GM18519 (cell line): ENCODE results near the gene UBP1.
"Not testable (repeated sequence)": the region's sequence is repeated elsewhere in the genome, so short reads cannot be mapped to it uniquely, and the experiment has no call there.

Experiments used
- ATAC-seq: cut with Tn5 transposase; IDR thresholded peaks from one replicate; pipeline ENCODE4 v1.9.1; 2021; ENCODE audit warnings: mild to moderate bottlenecking, moderate library complexity; ENCODE audit not compliant: unreplicated experiment, low FRiP score

The UBP1 gene, protein sequence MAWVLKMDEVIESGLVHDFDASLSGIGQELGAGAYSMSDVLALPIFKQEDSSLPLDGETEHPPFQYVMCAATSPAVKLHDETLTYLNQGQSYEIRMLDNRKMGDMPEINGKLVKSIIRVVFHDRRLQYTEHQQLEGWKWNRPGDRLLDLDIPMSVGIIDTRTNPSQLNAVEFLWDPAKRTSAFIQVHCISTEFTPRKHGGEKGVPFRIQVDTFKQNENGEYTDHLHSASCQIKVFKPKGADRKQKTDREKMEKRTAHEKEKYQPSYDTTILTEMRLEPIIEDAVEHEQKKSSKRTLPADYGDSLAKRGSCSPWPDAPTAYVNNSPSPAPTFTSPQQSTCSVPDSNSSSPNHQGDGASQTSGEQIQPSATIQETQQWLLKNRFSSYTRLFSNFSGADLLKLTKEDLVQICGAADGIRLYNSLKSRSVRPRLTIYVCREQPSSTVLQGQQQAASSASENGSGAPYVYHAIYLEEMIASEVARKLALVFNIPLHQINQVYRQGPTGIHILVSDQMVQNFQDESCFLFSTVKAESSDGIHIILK

GRCh38 chr3:33440328-33441224 is at the start of gene UBP1:
Gene UBP1, minus strand, starts transcription at chr3:33440405. Its CDS starts 557 bp downstream, at chr3:33439848.
- ATAC-seq = peak; percentile 84

DNA sequence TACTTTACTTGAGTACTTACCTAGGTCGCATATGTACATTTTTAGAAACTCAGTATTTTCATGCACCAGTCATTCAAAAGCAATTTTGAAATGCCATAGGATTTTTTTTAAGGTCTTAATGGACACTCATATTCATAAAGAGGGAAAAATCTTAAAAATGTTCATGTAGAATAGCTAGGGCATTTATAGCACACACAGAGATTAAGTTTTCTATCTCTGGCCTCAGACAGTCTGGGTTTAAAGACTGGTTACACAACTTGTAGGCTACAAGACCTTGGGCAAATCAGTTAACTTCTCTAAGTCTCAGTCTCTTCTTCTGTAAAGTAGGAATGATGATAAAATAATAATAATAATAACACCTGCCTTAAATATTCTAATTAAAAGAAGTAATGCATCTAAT is 48.5 kb upstream of the UBP1 start:
- no peak for ATAC-seq

GRCh38 chr3:33488246-33488645 is 48.0 kb upstream of the UBP1 start:
- ATAC-seq = no peak

DNA sequence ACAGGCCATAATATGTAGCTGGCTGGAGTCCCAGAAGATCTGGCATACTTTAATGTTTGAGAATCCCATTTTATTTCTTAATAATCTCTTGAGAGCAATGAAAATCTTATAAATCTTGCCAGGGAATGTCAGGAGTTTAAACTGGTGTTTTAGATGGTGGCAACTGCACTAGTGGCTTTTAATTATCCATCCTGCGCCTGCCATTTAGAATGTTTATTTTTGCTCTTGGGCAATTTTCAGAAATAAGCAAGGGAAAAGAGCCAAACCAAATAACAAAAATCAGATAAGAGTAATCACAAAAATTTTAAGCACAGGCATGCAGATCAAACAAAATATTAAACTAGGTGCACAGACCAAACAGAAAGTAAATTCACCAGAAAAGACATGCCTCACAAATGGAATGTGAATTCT is 41.9 kb upstream of the UBP1 start:
- ATAC-seq = no peak

- no peak for ATAC-seq
Observed at GRCh38 chr3:33474896-33475295, 34.7 kb upstream of the UBP1 start.

- ATAC-seq = no peak
Observed at GRCh38 chr3:33473813-33474212, 33.6 kb upstream of the UBP1 start.

- no peak for ATAC-seq
Observed at GRCh38 chr3:33467786-33468185, 27.6 kb upstream of the UBP1 start.

DNA sequence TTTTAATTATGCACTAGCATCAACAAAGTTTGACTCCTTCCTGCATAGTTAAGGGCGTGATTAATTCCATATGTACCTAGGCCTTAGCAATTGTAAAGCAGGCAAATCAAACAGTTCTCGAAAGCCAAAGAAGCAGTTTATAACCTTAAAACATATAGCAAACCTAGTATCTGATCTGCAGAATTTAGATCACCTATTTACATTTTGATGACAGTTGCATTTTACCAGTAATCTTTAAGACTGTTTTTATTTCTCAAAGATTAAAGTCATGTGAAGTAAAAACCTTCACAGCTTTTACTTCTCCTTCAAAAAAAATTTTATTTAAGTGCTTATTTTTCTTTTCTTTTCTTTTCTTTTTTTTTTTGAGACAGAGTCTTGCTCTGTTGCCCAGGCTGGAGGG is 20.9 kb upstream of the UBP1 start:
- ATAC-seq = no peak

DNA sequence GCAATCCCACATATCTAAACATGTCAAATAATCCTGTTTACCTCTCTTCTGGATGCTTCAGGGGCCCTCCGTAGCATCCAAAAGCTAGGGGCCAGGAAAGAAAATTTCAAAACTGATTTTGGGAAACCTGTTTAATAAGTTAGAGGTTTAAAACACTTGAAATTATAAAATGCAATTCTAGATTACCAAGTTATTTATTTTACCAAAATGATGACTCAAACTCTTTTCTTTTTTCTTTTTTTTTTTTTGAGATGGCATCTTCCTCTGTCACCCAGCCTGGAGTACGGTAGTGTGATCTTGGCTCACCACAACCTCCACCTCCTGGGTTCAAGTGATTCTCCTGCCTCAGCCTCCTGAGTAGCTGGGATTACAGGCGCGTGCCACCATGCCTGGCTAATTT is 19.4 kb upstream of the UBP1 start:
- not testable (repeated sequence) for ATAC-seq

DNA sequence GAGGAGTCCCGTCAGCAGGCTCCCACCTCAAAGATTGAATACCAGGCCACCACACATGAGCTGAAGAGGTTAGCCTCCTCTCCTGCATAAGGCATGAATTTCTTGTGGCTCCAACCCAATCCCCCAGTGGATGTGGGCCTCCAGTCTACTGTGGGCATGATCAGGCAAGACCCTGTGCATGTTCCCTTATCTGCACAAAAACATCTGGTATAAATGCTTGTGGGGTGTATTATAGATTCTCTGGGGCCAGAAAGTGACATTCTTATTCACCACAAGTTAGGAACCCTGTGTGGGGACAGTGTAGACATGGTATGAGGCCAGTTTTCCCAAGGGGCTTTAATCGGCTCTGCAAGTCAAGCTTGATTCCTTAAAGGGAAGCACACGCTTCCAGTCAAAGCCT is 18.2 kb upstream of the UBP1 start:
- ATAC-seq = no peak

GRCh38 chr3:33456756-33457155 is 16.6 kb upstream of the UBP1 start:
- ATAC-seq = no peak

- no peak for ATAC-seq
Observed at GRCh38 chr3:33453331-33453761, 13.1 kb upstream of the UBP1 start.

DNA sequence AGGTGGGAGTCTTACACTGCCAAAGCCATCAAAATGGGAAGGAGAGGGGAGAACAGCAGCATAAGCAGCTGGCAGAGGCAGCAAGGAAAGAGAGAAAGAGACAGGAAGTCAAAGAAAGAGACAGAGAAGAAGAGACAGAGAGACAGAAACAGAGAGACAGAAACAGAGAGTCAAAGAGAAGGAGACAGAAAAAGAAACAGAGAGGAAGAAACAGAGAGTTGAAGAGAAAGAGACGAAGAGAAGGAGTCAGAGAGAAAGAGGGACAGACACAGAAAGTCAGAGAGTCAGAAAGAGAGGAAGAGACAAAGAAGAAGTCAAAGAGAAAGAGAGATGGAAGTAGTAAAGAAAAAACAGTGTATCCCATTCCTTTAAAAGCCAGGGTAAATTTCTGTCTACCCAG is 11.8 kb upstream of the UBP1 start:
- not testable (repeated sequence) for ATAC-seq

DNA sequence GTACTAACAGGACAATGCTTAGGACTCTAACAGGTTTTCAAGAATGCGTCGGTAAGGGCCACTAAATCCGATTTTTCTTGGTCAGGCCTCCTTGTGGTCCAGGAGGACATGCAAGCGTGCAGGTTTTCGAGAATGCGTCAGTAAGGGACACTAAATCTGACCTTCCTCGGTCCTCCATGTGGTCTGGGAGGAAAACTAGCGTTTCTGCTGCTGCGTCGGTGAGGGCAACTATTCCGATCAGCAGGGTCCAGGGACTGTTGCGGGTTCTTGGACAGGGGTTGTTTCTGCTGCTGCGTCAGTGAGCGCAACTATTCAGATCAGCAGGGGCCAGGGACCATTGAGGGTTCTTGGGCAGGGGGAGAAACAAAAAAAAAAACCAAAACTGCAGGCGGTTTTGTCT is 7.8 kb upstream of the UBP1 start:
- no peak for ATAC-seq

DNA sequence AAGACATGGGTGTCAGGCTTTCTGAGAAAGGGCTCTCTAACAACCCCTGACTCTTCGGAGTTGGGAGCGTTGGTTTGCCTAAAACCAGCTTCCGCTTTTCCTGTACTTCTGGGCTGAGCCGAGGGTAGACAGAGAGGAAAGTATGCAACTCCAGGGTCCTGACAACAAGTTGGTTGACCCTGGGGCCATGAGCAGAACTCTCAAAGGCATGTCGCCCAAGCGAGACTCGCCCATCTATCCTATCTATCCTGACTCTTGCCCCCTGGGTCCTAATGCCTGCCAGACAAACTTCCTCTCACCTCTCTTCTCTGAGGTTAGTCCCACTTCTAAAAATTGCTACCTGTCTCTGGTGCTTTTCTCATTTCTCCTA is 7.0 kb upstream of the UBP1 start:
- not testable (repeated sequence) for ATAC-seq

GRCh38 chr3:33442190-33442589 is 2.0 kb upstream of the UBP1 start:
- ATAC-seq = no peak

GRCh38 chr3:33441225-33441976 is 1.2 kb upstream of the UBP1 start:
- ATAC-seq = no peak

DNA sequence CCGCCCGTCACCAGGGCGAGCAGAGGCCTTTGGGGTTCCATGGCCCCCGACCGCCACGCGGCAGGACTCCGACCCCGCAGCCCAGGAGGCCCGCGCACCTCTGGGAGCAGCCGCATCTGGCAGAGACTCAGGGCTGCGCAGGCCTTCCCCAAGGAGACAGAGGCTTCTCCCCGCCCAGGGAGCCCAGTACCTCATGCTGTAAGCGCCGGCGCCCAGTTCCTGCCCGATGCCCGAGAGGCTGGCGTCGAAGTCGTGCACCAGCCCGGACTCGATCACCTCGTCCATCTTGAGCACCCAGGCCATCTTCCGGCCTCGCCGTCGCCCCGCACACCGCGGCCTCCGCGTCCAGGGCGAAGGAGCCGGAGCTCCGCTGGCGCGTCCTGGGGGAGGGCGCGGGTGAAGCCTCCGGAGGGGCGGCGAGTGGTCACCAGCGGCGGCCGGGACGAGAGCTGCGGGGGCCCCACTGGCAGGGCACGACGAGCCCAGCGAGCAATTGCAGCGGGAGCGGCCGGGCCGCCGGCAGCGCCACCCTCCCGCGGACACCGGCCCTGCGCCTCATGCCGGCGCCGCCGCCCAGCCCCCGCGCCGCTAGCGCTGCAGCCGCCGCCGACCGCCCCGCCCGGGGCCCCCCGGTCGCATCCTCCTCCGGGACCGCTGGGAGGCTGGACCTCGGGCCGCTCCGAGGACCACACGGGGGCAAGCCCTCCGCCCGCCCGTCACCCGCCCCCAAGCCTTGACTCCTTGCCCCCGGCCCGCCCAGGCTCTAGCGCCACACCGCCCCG is 468 bp downstream of the UBP1 start:
- ATAC-seq = peak; percentile 2

- ATAC-seq = no peak
Observed at GRCh38 chr3:33438881-33439545, 1.2 kb downstream of the UBP1 start.
